CD4-positive, CD25-positive, alpha-beta regulatory T cell (primary cell): ENCODE data around the gene FATE1. TPM values are rescaled to one million over a fixed set of nuclear protein-coding genes. Genes with fewer than 3 reads are reported as not detected.

Experiments
- ATAC-seq, 2 donors: fragments of 150-1000 bp; cut with Tn5 transposase; one replicate each; pipeline ENCODE4 v1.10.0; 2021; ENCODE audit warnings: low read depth in 2 of 2, moderate number of reproducible peaks in 2 of 2, moderate library complexity in 1 of 2
- DNase-seq, 3 donors: peaks; one replicate each; pipeline versions ENCODE4 v3.0.0 to v3.0.0-alpha.2; 2012 to 2022; ENCODE audit warnings: mixed read lengths in 1 of 3
- H3K27ac ChIP-seq: one replicate; pipeline ENCODE4 v1.7.0; 2013; ENCODE audit warnings: mild to moderate bottlenecking, low read length; ENCODE audit not compliant: insufficient read depth, poor library complexity, severe bottlenecking
- H3K27me3 ChIP-seq: one replicate; pipeline ENCODE4 v1.7.0; 2013; ENCODE audit warnings: low read length; ENCODE audit not compliant: control insufficient read depth, insufficient read depth
- H3K36me3 ChIP-seq: one replicate; pipeline ENCODE4 v1.7.0; 2013; ENCODE audit warnings: mild to moderate bottlenecking, low read length, moderate library complexity; ENCODE audit not compliant: control insufficient read depth, insufficient read depth
- H3K4me1 ChIP-seq: 2 replicates; pipeline ENCODE4 v1.7.0; 2013; ENCODE audit warnings: mild to moderate bottlenecking, low read length; ENCODE audit not compliant: insufficient read depth, control insufficient read depth, poor library complexity, severe bottlenecking
- H3K4me3 ChIP-seq: one replicate; pipeline ENCODE4 v1.7.0; 2013; ENCODE audit warnings: low read depth, mild to moderate bottlenecking, low read length, moderate library complexity
- H3K9me3 ChIP-seq, 2 experiments: 1 replicate in 1 of 2; 2 replicates in 1 of 2; pipeline ENCODE4 v1.7.0; 2013; ENCODE audit warnings: low read length in 2 of 2, mild to moderate bottlenecking in 1 of 2, moderate library complexity in 1 of 2; ENCODE audit not compliant: control insufficient read depth in 2 of 2
- H3K27ac Mint-ChIP-seq, 3 donors: one replicate each; pipeline ENCODE4 v1.8.0; 2020 to 2022; ENCODE audit warnings: mild to moderate bottlenecking in 3 of 3, mixed read lengths in 3 of 3, moderate library complexity in 2 of 3
- H3K27me3 Mint-ChIP-seq: one replicate; pipeline ENCODE4 v1.8.0; 2022; ENCODE audit warnings: mild to moderate bottlenecking, mixed read lengths
- H3K36me3 Mint-ChIP-seq: one replicate; pipeline ENCODE4 v1.8.0; 2020; ENCODE audit warnings: mixed read lengths
- H3K4me1 Mint-ChIP-seq, 4 donors: one replicate each; pipeline ENCODE4 v1.8.0; 2020 to 2022; ENCODE audit warnings: mixed read lengths in 4 of 4, mild to moderate bottlenecking in 1 of 4
- H3K4me3 Mint-ChIP-seq, 4 donors: one replicate each; pipeline ENCODE4 v1.8.0; 2020 to 2022; ENCODE audit warnings: mild to moderate bottlenecking in 4 of 4, mixed read lengths in 4 of 4, moderate library complexity in 3 of 4
- H3K9me3 Mint-ChIP-seq, 7 donors: one replicate each; pipeline ENCODE4 v1.8.0; 2020 to 2022; ENCODE audit warnings: mixed read lengths in 7 of 7, mild to moderate bottlenecking in 3 of 7, moderate library complexity in 2 of 7
- polyA plus RNA-seq, 4 donors: library from polyadenylated mRNA; unstranded; fragments of 300-500 nt; fragmentation: Illumina TruSeq; gene quantifications; one replicate each; pipeline ENCODE4 v1.2.3, GENCODE V29; 2021
- total RNA-seq: library from RNA; stranded (reverse); gene quantifications from one replicate; pipeline ENCODE4 v1.2.3, GENCODE V29; 2022

FATE1 gene
- total and polyA plus RNA-seq, 5 donors from 2014 or later = not detected

GRCh38 chrX:151700581-151700980 lies 15.3 kb upstream of the FATE1 start:
- H3K27me3 ChIP-seq = no peaks in the 10 kb centered on the region

DNA sequence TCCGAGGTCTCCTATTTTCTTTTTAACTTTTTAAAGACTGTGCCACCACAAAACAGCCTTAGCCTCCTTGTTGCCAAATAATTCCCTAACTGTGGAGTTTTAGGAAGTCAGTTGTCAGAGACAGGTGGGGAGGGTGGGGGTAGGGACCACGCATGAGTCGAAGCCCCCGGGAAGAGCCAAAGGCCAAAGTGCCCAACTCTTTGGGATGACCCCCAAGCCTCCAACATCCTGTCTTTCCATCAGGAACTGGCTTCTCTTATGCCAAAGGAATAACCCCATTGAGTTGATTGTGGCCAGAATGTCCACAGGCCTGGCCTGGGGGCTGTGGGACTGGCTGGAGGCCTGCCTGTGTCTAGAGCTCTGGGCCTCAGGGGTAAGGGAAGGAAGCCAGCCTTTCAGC lies 14.8 kb upstream of the FATE1 start:
- no peaks in the 10 kb centered on the region for H3K36me3 ChIP-seq
- DNase-seq (no peak), ATAC-seq (no peak)
- H3K4me3 ChIP-seq = no peak overlapping the region
- H3K27me3 ChIP-seq = no peaks in the 10 kb centered on the region
- peaks cover 0 to 2% (median 0%) of the 10 kb centered on the region in 7 donors for H3K9me3 Mint-ChIP-seq
- no peaks in the 10 kb centered on the region for H3K4me1 Mint-ChIP-seq
- H3K27me3 Mint-ChIP-seq = peaks cover 10% of the 10 kb centered on the region
- no peak overlapping the region for H3K27ac Mint-ChIP-seq
- H3K4me1 ChIP-seq = no peaks in the 10 kb centered on the region
- H3K4me3 Mint-ChIP-seq = no peak overlapping the region
- H3K27ac ChIP-seq = no peak overlapping the region
- H3K9me3 ChIP-seq = no peaks in the 10 kb centered on the region
- H3K36me3 Mint-ChIP-seq = no peaks in the 10 kb centered on the region

More at GRCh38 chrX:151700581-151700980, 15.3 kb upstream of the FATE1 start:
- peaks cover 0 to under 1% (median 0%) of the 10 kb centered on the region in 4 donors for H3K4me1 Mint-ChIP-seq
- no peaks in the 10 kb centered on the region for H3K9me3 ChIP-seq
- H3K36me3 Mint-ChIP-seq = no peaks in the 10 kb centered on the region
- no peaks in the 10 kb centered on the region for H3K36me3 ChIP-seq
- H3K4me1 ChIP-seq = no peaks in the 10 kb centered on the region
- no peak overlapping the region for H3K27ac ChIP-seq
- H3K9me3 Mint-ChIP-seq = peaks cover 0 to 2% (median 0%) of the 10 kb centered on the region in 7 donors
- ATAC-seq = no peak
- H3K4me3 ChIP-seq = no peak overlapping the region
- no peak overlapping the region for H3K27ac Mint-ChIP-seq
- no peak for DNase-seq
- no peak overlapping the region for H3K4me3 Mint-ChIP-seq
- peaks cover 15% of the 10 kb centered on the region for H3K27me3 Mint-ChIP-seq

- Histone ChIP-seq H3K36me3 (no peaks in the 10 kb centered on the region), H3K4me1 (no peaks in the 10 kb centered on the region), H3K4me3 (no peak overlapping the region), H3K9me3 (no peaks in the 10 kb centered on the region), H3K27ac (no peak overlapping the region), H3K27me3 (no peaks in the 10 kb centered on the region)
- Mint-ChIP-seq H3K4me3 (no peak overlapping the region), H3K4me1 (no peaks in the 10 kb centered on the region), H3K9me3 (peaks cover 0 to 2% (median 0%) of the 10 kb centered on the region in 7 donors), H3K27ac (no peak overlapping the region), H3K27me3 (peaks cover 10% of the 10 kb centered on the region), H3K36me3 (no peaks in the 10 kb centered on the region)
- DNase-seq = no peak
- no peak for ATAC-seq
Observed at GRCh38 chrX:151701531-151701930, 14.3 kb upstream of the FATE1 start.

DNA sequence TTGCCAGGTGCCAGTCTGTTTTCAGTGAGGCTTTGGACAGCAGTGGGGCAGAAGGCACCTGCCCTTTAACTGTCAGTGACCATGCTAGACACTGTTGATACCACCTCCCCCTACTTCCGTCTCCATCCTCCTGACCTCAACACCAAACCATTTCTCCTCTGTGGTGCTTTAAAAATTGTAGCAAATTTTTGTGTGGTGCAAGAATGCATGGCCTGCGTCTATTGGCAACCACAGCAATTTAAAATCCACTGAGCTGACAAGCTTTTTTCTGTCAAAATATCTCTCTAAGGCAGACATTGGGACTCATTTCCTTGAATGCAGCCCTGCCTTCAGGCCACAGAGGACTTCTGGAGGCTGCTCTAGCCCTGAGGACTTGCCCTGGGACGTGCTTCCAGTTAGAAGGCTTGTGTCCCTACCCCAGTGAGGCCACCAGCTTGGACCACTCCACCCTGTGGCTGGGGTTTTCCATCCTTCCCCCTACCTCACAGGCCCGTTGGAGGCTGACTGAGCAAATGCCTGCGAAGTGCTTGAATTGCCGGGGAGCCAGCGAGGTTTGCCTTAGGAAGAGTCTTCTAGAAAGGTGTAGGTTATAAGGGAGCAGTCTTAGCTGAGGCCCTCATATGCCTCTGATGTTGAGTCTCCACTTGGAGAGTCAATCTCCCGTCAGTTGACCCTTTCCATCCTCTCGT lies 13.7 kb upstream of the FATE1 start:
- ATAC-seq (no peak), DNase-seq (no peak)
- Mint-ChIP-seq H3K4me3 (no peak overlapping the region), H3K9me3 (peaks cover 0 to 2% (median 0%) of the 10 kb centered on the region in 7 donors), H3K36me3 (no peaks in the 10 kb centered on the region), H3K27ac (no peak overlapping the region), H3K4me1 (no peaks in the 10 kb centered on the region), H3K27me3 (peaks cover 7% of the 10 kb centered on the region)
- Histone ChIP-seq H3K36me3 (no peaks in the 10 kb centered on the region), H3K4me1 (no peaks in the 10 kb centered on the region), H3K27ac (no peak overlapping the region), H3K27me3 (no peaks in the 10 kb centered on the region), H3K4me3 (no peak overlapping the region), H3K9me3 (no peaks in the 10 kb centered on the region)

- H3K4me1 ChIP-seq = no peaks in the 10 kb centered on the region
- no peaks in the 10 kb centered on the region for H3K27me3 ChIP-seq
- H3K27ac Mint-ChIP-seq = no peak overlapping the region
- H3K4me3 ChIP-seq = no peak overlapping the region
- H3K9me3 ChIP-seq = no peaks in the 10 kb centered on the region
- H3K9me3 Mint-ChIP-seq = peaks cover 0 to 2% (median 0%) of the 10 kb centered on the region in 7 donors
- DNase-seq = no peak
- H3K36me3 Mint-ChIP-seq = no peaks in the 10 kb centered on the region
- ATAC-seq = no peak
- H3K4me1 Mint-ChIP-seq = no peaks in the 10 kb centered on the region
- H3K27ac ChIP-seq = no peak overlapping the region
- no peaks in the 10 kb centered on the region for H3K36me3 ChIP-seq
- no peak overlapping the region for H3K4me3 Mint-ChIP-seq
- H3K27me3 Mint-ChIP-seq = peaks cover 5% of the 10 kb centered on the region
Observed at GRCh38 chrX:151702741-151703340, 13.0 kb upstream of the FATE1 start.

DNA sequence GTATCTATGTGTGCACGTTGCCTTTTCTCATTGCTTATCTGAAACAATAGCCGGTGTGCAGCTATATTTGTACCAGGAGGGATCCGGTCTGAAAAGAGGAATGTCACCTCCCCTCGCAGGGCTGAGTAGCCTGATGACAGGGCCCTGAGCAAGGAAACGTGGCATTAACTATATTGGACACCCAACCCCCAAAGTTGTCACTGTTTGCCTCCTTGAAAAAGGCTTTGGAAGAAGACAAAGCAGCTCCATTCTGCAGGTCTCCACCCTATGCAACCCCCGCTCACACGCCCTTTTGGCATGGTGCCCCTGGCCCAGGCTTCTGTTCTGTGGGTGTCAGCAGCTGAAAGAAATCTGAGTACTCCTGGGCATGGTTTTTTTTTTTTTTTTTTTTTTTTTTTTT lies 12.3 kb upstream of the FATE1 start:
- no peaks in the 10 kb centered on the region for H3K9me3 ChIP-seq
- Mint-ChIP-seq H3K27me3 (peaks cover 1% of the 10 kb centered on the region), H3K4me3 (no peak overlapping the region), H3K27ac (no peak overlapping the region), H3K36me3 (no peaks in the 10 kb centered on the region), H3K4me1 (no peaks in the 10 kb centered on the region), H3K9me3 (peaks cover 0 to 2% (median 0%) of the 10 kb centered on the region in 7 donors)
- H3K36me3 ChIP-seq = no peaks in the 10 kb centered on the region
- H3K27me3 ChIP-seq = no peaks in the 10 kb centered on the region
- ATAC-seq (no peak), DNase-seq (no peak)
- no peaks in the 10 kb centered on the region for H3K4me1 ChIP-seq
- no peak overlapping the region for H3K4me3 ChIP-seq
- no peak overlapping the region for H3K27ac ChIP-seq

DNA sequence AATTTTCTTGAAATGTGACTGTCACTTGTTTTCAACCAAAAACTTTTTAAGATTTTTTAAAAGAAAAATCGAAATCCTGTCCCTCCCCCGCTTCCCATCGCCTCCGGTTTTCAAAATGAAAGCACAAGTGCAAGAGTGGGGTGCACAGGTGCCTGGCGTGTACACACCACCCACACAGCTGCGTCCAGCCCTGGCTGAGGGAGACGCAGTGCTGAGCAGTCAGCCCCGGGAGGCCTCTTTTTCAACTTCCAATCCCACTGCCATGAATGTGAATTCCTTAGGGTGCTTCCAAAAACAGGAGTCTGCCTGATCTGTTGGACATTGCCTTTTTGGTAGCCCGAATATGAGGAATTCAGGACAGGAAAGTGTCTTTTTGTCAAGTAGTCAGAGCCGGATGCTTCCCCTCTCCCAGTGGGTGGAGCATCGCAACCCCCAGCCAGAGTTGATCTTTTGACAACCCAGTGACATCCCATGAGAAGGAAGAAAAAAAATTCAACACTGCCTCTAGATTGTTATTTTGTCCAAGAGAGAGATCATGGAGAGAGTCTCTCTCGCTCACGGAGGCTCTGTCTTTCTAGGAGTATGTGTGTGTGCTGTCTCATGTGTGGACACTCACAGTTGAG lies 11.7 kb upstream of the FATE1 start:
- no peak overlapping the region for H3K27ac ChIP-seq
- Mint-ChIP-seq H3K27me3 (no peaks in the 10 kb centered on the region), H3K27ac (no peak overlapping the region), H3K36me3 (no peaks in the 10 kb centered on the region), H3K4me3 (no peak overlapping the region), H3K9me3 (peaks cover 0 to 2% (median 0%) of the 10 kb centered on the region in 7 donors), H3K4me1 (no peaks in the 10 kb centered on the region)
- DNase-seq (no peak), ATAC-seq (no peak)
- H3K36me3 ChIP-seq = no peaks in the 10 kb centered on the region
- H3K4me1 ChIP-seq = no peaks in the 10 kb centered on the region
- H3K27me3 ChIP-seq = no peaks in the 10 kb centered on the region
- H3K9me3 ChIP-seq = no peaks in the 10 kb centered on the region
- H3K4me3 ChIP-seq = no peak overlapping the region
